Spinal cord (tissue), 10 donors: ENCODE results near the gene CCDC160. TPM values are rescaled to one million over a fixed set of nuclear protein-coding genes. Genes with fewer than 3 reads are reported as not detected.
"Not testable (repeated sequence)": the region's sequence is repeated elsewhere in the genome, so short reads cannot be mapped to it uniquely, and the experiment has no call there.

Experiments used
- DNase-seq, 6 donors: peaks; one replicate each; pipeline versions ENCODE4 v3.0.0 to v3.0.0-alpha.2; 2013 to 2015; ENCODE audit warnings: low spot score in 6 of 6, low read depth in 4 of 6
- H3K27ac ChIP-seq: one replicate; pipeline ENCODE4 v1.5.1; 2013; ENCODE audit warnings: low read depth, low read length, control low read depth
- H3K27me3 ChIP-seq: one replicate; pipeline ENCODE4 v1.6.1; 2013; ENCODE audit warnings: low read length; ENCODE audit not compliant: control insufficient read depth, insufficient read depth
- H3K36me3 ChIP-seq: one replicate; pipeline ENCODE4 v1.6.1; 2013; ENCODE audit warnings: low read length; ENCODE audit not compliant: control insufficient read depth, insufficient read depth
- H3K4me1 ChIP-seq: one replicate; pipeline ENCODE4 v1.6.1; 2013; ENCODE audit warnings: low read length; ENCODE audit not compliant: control insufficient read depth, insufficient read depth
- H3K4me3 ChIP-seq: one replicate; pipeline ENCODE4 v1.5.1; 2013; ENCODE audit warnings: low read depth, low read length, control low read depth
- H3K9me3 ChIP-seq: one replicate; pipeline ENCODE4 v1.6.1; 2013; ENCODE audit warnings: low read length; ENCODE audit not compliant: control insufficient read depth, insufficient read depth
- WGBS: methylation state at CpG from one replicate; pipeline ENCODE4 v1.1.5; 2013; ENCODE audit warnings: missing lambda C conversion rate; ENCODE audit not compliant: insufficient coverage; 5-methylcytosine and 5-hydroxymethylcytosine counted together
- long read RNA-seq, 4 donors: transcript quantifications; one replicate each; lab custom pipeline, GENCODE V29; 2026
- polyA plus RNA-seq, 2 donors: library from polyadenylated mRNA; unstranded; fragments of 120-200 nt; gene quantifications; one replicate each; pipeline ENCODE4 v1.2.1, GENCODE V29; 2013; ENCODE audit not compliant: insufficient read length in 2 of 2
- total RNA-seq, 2 donors: library from RNA; depleted of rRNA in 1 of 2; stranded (reverse); fragments of 120-200 nt in 1 of 2; fragments of >200 nt in 1 of 2; gene quantifications; one replicate each; pipeline versions ENCODE4 v1.2.3 to v1.2.4, GENCODE V29; 2013 to 2014
- donor health status: healthy.

The CCDC160 gene
- total RNA-seq (1 to 10 TPM; 4.2 to 7.4 TPM), polyA plus RNA-seq (10 to 100 TPM in 1 of 2 donors, 1 to 10 TPM in 1; 7.6 to 12.1 TPM)
- long read RNA-seq, donor 1, transcript CCDC160-201 (2 exons, 1,299 nt), result major isoform, 7 of 7 reads
- long read RNA-seq, donor 1, partial matches to known transcripts, result 0 of 7 reads
- long read RNA-seq, donor 1, other reads (novel, unspliced or antisense), result 0 of 7 reads
- long read RNA-seq, donor 2, partial matches to known transcripts, result 0 of 4 reads
- long read RNA-seq, donor 2, other reads (novel, unspliced or antisense), result 0 of 4 reads
- long read RNA-seq, donor 3, transcript CCDC160-201 (2 exons, 1,299 nt), result major isoform, 5 of 5 reads
- long read RNA-seq, donor 3, partial matches to known transcripts, result 0 of 5 reads
- long read RNA-seq, donor 3, other reads (novel, unspliced or antisense), result 0 of 5 reads
- long read RNA-seq, donor 4, result 0 reads

GRCh38 chrX:134236626-134237614 is at the start of gene CCDC160:
CCDC160 (plus strand) TSS chrX:134237182; CDS start chrX:134244801, 7,619 bp downstream.
- WGBS, result 22% methylated on average over 63 of the region's 70 CpGs
- H3K4me1 ChIP-seq, result peaks cover 4% of the 10 kb centered on the region
- H3K36me3 ChIP-seq, result no peaks in the 10 kb centered on the region
- H3K9me3 ChIP-seq, result no peaks in the 10 kb centered on the region
- DNase-seq, result peak in 5 of 6 donors; percentile 7 to 84 (median 54)
- H3K27ac ChIP-seq, result peak within 1 kb of the TSS; percentile 74
- peaks cover 3% of the 10 kb centered on the region for H3K27me3 ChIP-seq
- peak within 1 kb of the TSS; percentile 41 for H3K4me3 ChIP-seq

GRCh38 chrX:134191281-134191680 is 45.7 kb upstream of the CCDC160 start:
- H3K4me1 ChIP-seq, result no peaks in the 10 kb centered on the region
- DNase-seq, result no peak
- no peaks in the 10 kb centered on the region for H3K27me3 ChIP-seq
- no CpG with 5 or more reads among the region's 2 CpGs for WGBS
- no peak overlapping the region for H3K4me3 ChIP-seq
- H3K36me3 ChIP-seq, result no peaks in the 10 kb centered on the region
- no peaks in the 10 kb centered on the region for H3K9me3 ChIP-seq
- H3K27ac ChIP-seq, result no peak overlapping the region

- no peaks in the 10 kb centered on the region for H3K27me3 ChIP-seq
- DNase-seq, result no peak
- H3K9me3 ChIP-seq, result no peaks in the 10 kb centered on the region
- H3K4me1 ChIP-seq, result no peaks in the 10 kb centered on the region
- 66% methylated on average over 3 of the region's 6 CpGs for WGBS
- no peaks in the 10 kb centered on the region for H3K36me3 ChIP-seq
- H3K4me3 ChIP-seq, result no peak overlapping the region
- H3K27ac ChIP-seq, result no peak overlapping the region
Observed at GRCh38 chrX:134194915-134195314, 42.1 kb upstream of the CCDC160 start.

- H3K4me3 ChIP-seq, result no peak overlapping the region
- H3K36me3 ChIP-seq, result no peaks in the 10 kb centered on the region
- 100% methylated on average over 1 of the region's 1 CpG for WGBS
- H3K9me3 ChIP-seq, result no peaks in the 10 kb centered on the region
- H3K4me1 ChIP-seq, result no peaks in the 10 kb centered on the region
- no peak for DNase-seq
- no peaks in the 10 kb centered on the region for H3K27me3 ChIP-seq
- H3K27ac ChIP-seq, result no peak overlapping the region
Observed at GRCh38 chrX:134202561-134202960, 34.4 kb upstream of the CCDC160 start.

- no peak overlapping the region for H3K27ac ChIP-seq
- no peaks in the 10 kb centered on the region for H3K36me3 ChIP-seq
- H3K4me1 ChIP-seq, result no peaks in the 10 kb centered on the region
- 48% methylated on average over 3 of the region's 3 CpGs for WGBS
- DNase-seq, result no peak
- no peak overlapping the region for H3K4me3 ChIP-seq
- no peaks in the 10 kb centered on the region for H3K27me3 ChIP-seq
- peaks cover 2% of the 10 kb centered on the region for H3K9me3 ChIP-seq
Observed at GRCh38 chrX:134206221-134206620, 30.8 kb upstream of the CCDC160 start.

GRCh38 chrX:134210465-134210864 is 26.5 kb upstream of the CCDC160 start:
- Histone ChIP-seq H3K4me1 (no peaks in the 10 kb centered on the region), H3K4me3 (no peak overlapping the region), H3K27me3 (no peaks in the 10 kb centered on the region), H3K9me3 (peaks cover 3% of the 10 kb centered on the region), H3K27ac (no peak overlapping the region), H3K36me3 (no peaks in the 10 kb centered on the region)
- no peak for DNase-seq

GRCh38 chrX:134235236-134235635 is 1.7 kb upstream of the CCDC160 start:
- peaks cover 3% of the 10 kb centered on the region for H3K27me3 ChIP-seq
- no peak for DNase-seq
- WGBS, result no CpG with 5 or more reads among the region's 4 CpGs

GRCh38 chrX:134238144-134238543 is 1.2 kb downstream of the CCDC160 start:
- not testable (repeated sequence) for H3K27ac ChIP-seq, H3K9me3 ChIP-seq, DNase-seq, H3K36me3 ChIP-seq, H3K27me3 ChIP-seq, H3K4me1 ChIP-seq
- peak overlapping the region; percentile 41 for H3K4me3 ChIP-seq
- no CpG with 5 or more reads among the region's 9 CpGs for WGBS

More at GRCh38 chrX:134235236-134235635, 1.7 kb upstream of the CCDC160 start:
- H3K27ac ChIP-seq, result no peak overlapping the region
- H3K9me3 ChIP-seq, result no peaks in the 10 kb centered on the region
- no peaks in the 10 kb centered on the region for H3K36me3 ChIP-seq
- no peak overlapping the region for H3K4me3 ChIP-seq
- peaks cover 4% of the 10 kb centered on the region for H3K4me1 ChIP-seq

- Histone ChIP-seq H3K27me3 (peaks cover 3% of the 10 kb centered on the region), H3K27ac (no peak overlapping the region), H3K4me3 (no peak overlapping the region)
Observed at GRCh38 chrX:134239016-134239415, 2.0 kb downstream of the CCDC160 start.

More at GRCh38 chrX:134239016-134239415, 2.0 kb downstream of the CCDC160 start:
- no peak for DNase-seq
- Histone ChIP-seq H3K4me1 (peaks cover 4% of the 10 kb centered on the region), H3K36me3 (no peaks in the 10 kb centered on the region), H3K9me3 (no peaks in the 10 kb centered on the region)
- no CpG with 5 or more reads among the region's 1 CpG for WGBS
